GM15510 (cell line): ENCODE data around the gene SCG5.

Experiments
- POLR2A ChIP-seq: IDR thresholded peaks from 3 replicates; pipeline ENCODE4 v1.6.1; 2011; ENCODE audit warnings: borderline replicate concordance; ENCODE audit not compliant: insufficient read length; ENCODE audit errors: extremely low read depth

SCG5 gene

GRCh38 chr15:32705446-32705845 is 63.9 kb downstream of the SCG5 start:
- TF ChIP-seq POLR2A, result no peak

- TF ChIP-seq POLR2A, result no peak
Observed at GRCh38 chr15:32706704-32707103, 65.2 kb downstream of the SCG5 start.

GRCh38 chr15:32707436-32707835 is 65.9 kb downstream of the SCG5 start:
- no peak for TF ChIP-seq POLR2A

DNA sequence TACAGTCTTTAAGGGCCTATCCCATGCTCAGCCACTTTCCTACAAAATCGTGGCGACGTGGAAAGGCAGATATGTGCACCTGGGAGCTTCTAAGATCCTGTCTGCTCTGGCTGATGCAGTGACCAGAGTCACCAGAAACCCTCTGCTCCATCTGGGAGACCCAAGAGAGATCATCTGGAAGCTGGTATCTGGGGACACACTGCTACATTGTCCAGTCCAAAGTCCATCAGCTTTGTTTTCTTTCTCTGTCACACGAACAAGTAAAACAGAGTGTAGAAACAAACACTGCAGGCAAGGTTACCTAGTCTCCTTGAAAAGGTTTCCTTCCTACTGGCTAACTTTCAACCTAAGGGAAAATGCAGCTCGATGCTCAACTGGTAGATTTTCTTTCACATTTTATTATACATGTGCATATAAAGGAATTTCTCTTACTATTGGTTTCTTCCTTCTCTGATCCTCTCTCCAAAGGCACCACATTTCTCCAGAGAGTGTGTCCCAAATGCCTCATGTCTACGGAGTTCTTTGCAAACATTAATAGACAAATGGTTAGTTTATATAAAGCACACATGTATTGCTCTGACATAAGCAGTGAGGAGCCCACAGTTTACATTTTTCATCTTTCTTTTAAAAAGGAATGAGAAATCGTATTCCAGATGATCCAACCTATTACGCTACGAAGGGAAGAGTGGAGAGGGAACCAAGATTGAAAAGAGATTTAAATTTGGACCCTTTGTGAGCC is 68.0 kb downstream of the SCG5 start:
- TF ChIP-seq POLR2A, result no peak

- TF ChIP-seq POLR2A, result no peak
Observed at GRCh38 chr15:32715276-32715675, 73.8 kb downstream of the SCG5 start.

GRCh38 chr15:32716216-32716914 is 74.9 kb downstream of the SCG5 start:
- TF ChIP-seq POLR2A, result no peak

DNA sequence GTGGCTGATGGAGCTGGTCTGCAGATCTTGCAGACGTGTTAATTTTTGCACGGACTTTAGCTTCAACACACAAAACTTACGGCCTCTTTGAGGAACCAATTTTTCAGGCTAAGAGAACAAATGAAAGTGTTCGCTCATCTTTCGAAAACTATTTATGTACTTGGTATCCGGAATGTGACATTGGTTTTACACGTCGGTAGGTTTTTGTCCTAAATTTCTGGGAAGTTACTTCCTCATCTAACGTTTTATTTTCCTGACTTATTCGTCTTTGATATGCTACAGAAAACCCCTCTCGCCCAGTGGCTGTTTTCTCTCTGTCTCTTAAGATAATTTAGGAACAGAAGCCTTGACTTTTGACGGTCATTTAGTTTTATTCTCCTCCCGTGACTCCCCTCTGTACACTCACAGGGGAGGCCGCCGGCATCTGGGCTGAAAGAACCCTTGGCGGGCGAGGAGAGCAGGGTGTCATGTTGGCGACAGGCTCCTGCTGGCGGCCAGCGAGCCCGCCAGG is 75.5 kb downstream of the SCG5 start:
- TF ChIP-seq POLR2A, result no peak

DNA sequence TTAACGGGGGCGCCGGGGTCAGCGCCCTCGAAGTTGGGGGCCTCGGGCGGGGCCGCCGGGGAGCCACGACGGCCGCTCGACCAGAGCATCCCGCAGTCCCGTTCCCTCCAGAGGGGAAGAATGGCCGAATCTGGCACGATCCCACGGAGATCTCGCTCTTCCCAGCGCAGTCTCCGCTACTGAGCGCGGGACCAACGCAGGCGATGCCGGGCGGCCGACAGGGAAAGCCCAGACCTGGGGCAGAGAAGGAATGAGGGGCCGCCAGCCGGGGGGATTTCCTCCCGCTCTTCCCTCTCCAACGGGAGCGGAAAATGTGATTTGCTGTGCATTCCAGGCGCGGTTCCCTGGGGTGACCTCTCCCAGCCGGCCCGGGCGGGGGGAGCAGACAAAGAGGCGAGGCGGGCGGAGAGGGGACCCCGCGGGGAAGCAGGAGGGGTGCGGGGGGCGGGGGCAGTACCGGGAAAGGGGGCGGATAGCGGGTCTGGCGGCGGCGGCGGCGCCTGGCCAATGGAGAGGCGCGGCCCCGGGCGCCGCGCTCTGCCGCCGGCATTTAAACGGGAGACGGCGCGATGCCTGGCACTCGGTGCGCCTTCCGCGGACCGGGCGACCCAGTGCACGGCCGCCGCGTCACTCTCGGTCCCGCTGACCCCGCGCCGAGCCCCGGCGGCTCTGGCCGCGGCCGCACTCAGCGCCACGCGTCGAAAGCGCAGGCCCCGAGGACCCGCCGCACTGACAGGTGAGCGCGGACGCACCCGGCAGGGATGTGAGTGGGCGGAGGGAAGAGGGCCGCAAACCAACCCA is 76.1 kb downstream of the SCG5 start, which contains the start of gene GREM1:
Gene GREM1, plus strand, starts transcription at position 579 of the 801 bp plus-strand sequence. CDS start 12,687 bp downstream, outside the sequence.
- no peak for TF ChIP-seq POLR2A

GRCh38 chr15:32718227-32718820 is 76.8 kb downstream of the SCG5 start:
- TF ChIP-seq POLR2A, result no peak

- TF ChIP-seq POLR2A, result no peak
Observed at GRCh38 chr15:32718821-32719716, 77.6 kb downstream of the SCG5 start.

DNA sequence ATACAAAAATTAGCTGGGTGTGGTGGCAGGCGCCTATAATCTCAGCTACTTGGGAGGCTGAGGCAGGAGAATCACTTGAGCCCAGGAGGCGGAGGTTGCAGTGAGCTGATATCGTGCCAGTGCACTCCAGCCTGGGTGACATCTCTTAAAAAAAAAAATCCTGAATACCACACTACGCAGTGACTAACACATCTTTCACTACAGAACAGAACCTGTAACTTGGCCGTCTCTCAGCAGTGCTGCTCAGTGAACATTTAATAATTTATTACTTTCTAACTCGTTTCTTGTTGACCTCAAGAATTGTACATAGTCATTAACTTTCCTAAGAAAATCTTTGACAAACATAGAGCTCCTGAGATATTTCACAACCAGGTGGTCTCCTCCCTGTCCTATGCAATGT is 80.1 kb downstream of the SCG5 start:
- TF ChIP-seq POLR2A, result no peak

- TF ChIP-seq POLR2A, result no peak
Observed at GRCh38 chr15:32722136-32722535, 80.6 kb downstream of the SCG5 start.

DNA sequence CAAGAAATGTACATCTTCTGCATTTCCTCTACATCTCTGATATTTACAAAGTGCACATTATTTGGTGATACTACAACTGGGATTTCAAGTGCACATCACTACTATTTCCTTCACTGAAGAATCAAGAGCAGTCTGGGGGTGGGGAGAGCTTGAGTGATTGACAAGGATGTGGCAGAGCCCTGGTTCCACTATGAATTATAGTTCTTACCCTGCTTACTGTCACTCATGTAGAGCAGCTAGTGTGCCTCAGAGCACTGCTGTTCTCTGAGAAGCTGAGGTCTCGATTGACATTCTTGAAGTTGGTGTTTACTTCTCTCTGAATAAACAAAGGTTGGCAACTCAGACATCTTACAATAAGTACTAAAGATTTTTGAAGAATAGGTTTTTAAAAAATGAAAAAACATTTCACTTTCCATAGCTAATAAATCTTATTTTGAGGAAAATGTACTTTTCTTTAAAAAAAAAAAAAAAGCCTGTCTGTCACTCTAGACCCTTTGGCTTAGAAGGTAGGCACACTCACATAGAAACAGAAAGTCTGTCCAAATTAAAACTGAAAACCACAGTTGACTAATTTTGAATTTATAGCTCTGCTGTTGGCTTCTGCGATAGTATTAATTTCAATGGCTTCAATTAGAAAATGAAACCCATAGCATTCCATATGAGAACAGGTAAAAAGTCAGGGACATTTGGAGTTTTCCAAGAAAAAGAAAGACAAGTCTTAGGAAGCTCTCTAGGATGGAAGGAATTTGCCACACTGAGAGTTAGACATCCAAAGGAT is 81.8 kb downstream of the SCG5 start:
- no peak for TF ChIP-seq POLR2A

DNA sequence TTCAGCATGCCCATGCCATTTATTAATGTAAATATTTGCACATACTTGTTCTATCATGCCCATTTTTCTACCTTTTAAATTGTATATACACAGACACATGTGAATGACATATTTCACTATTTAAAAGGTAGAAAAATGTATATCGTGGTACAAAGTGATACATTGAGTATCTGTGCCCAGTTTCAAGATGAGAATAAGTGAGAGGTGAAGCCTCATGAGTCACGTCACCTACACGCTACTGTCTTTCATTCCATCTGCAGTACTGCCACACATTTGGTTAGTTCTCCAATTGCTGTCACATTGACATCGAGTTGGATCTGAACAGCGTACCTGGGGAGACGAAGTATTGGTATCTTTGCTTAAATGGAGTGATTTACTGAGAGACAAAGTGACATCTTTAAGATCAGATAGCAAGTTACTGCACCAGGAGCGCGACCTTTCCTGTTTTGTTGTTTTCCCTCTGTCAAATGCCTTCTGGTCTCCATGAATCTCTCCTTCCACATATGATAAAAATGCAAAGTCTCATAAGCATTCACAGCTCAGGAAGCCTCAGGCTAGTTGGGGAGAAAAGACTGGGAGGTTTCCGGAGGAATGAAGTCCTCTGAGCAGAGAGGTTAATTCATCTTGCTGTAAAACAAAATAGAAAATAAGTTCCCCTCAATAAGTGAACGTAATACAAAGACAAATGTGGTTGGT is 88.3 kb downstream of the SCG5 start:
- no peak for TF ChIP-seq POLR2A
